Fibroblast of villous mesenchyme (primary cell): Measurements from ENCODE around the gene RPS6KB1. TPM values are rescaled to one million over a fixed set of nuclear protein-coding genes. Genes with fewer than 3 reads are reported as not detected.
"Not testable (repeated sequence)": the region's sequence is repeated elsewhere in the genome, so short reads cannot be mapped to it uniquely, and the experiment has no call there.

Experiments used
- DNase-seq: peaks from one replicate; pipeline ENCODE4 v3.0.0-alpha.2; 2010; ENCODE audit warnings: low read depth
- H3K4me3 ChIP-seq: 2 replicates; pipeline ENCODE4 v1.5.1; 2011; ENCODE audit warnings: low read depth, mild to moderate bottlenecking, low read length
- small RNA-seq: library from RNA; depleted of rRNA; stranded (forward); fragments of <200 nt; gene quantifications from one replicate; pipeline ENCODE3, GENCODE V24; 2012
- total RNA-seq: library from RNA; depleted of rRNA; stranded (reverse); fragments of >200 nt; gene quantifications from 2 replicates; pipeline ENCODE4 v1.2.3, GENCODE V29; 2012
- TF ChIP-seq, protein P1 (sequence below): IDR thresholded peaks from 2 replicates; pipeline ENCODE4 v1.5.1; 2012; ENCODE audit warnings: low read depth, mild to moderate bottlenecking, low read length; ENCODE audit not compliant: insufficient read depth

The RPS6KB1 gene
- total RNA-seq, 1 donor = 26.3 TPM

GRCh38 chr17:59962739-59963318 is 69.9 kb downstream of the RPS6KB1 start:
- TF ChIP-seq, protein P1, sequence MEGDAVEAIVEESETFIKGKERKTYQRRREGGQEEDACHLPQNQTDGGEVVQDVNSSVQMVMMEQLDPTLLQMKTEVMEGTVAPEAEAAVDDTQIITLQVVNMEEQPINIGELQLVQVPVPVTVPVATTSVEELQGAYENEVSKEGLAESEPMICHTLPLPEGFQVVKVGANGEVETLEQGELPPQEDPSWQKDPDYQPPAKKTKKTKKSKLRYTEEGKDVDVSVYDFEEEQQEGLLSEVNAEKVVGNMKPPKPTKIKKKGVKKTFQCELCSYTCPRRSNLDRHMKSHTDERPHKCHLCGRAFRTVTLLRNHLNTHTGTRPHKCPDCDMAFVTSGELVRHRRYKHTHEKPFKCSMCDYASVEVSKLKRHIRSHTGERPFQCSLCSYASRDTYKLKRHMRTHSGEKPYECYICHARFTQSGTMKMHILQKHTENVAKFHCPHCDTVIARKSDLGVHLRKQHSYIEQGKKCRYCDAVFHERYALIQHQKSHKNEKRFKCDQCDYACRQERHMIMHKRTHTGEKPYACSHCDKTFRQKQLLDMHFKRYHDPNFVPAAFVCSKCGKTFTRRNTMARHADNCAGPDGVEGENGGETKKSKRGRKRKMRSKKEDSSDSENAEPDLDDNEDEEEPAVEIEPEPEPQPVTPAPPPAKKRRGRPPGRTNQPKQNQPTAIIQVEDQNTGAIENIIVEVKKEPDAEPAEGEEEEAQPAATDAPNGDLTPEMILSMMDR = no peak
- DNase-seq = no peak
- no peak overlapping the region for H3K4me3 ChIP-seq

DNA sequence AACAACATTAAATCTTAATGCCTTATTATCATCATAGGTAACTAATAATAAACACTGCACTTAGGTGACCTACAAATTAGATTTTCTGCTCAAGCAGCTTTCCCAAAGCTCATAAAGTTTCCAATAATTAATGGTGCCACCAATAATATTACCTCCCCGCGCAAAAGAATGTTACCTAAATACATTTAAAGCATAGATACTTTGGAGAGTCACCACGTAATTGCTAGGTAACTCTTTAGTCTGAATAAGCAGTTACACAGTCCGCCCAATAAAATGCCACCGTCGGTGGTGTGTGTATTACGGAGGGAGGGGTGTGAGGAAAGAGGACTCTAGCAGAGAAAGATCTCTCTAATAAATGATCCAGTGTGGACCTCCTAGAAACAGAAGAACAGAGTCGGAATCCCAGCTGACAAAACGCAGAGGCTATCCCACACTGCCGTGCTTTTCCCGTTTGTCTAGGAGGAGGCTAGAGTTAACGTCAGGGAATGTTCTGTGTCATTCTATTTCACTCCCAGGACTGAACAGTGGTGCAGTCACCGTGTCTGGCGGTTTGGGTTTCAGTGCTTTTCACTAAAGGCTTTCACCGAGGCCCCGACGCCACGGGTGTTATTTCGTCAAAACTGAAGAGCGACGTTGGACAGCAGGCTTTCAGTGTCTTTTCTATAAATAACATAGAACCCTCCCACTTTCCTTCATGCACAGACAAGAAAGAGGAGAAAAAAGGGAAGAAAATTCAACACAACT is 71.0 kb downstream of the RPS6KB1 start:
- H3K4me3 ChIP-seq = peak overlapping the region; percentile 96
- TF ChIP-seq, protein P1 = no peak
- DNase-seq = peak; percentile 80

GRCh38 chr17:59964482-59965328 is 71.8 kb downstream of the RPS6KB1 start, which contains the start of gene RNFT1:
RNFT1 (minus strand) TSS chr17:59964740; CDS start chr17:59964663, 77 bp downstream.
- DNase-seq = peak; percentile 86
- peak within 1 kb of the TSS; percentile 96 for H3K4me3 ChIP-seq
- TF ChIP-seq, protein P1 = no peak

- H3K4me3 ChIP-seq, DNase-seq: not testable (repeated sequence)
Measured at GRCh38 chr17:59971771-59972170, 78.8 kb downstream of the RPS6KB1 start.

GRCh38 chr17:59972778-59973177 is 79.9 kb downstream of the RPS6KB1 start:
- TF ChIP-seq, protein P1 = no peak
- H3K4me3 ChIP-seq = no peak overlapping the region
- peak; percentile 10 for DNase-seq

DNA sequence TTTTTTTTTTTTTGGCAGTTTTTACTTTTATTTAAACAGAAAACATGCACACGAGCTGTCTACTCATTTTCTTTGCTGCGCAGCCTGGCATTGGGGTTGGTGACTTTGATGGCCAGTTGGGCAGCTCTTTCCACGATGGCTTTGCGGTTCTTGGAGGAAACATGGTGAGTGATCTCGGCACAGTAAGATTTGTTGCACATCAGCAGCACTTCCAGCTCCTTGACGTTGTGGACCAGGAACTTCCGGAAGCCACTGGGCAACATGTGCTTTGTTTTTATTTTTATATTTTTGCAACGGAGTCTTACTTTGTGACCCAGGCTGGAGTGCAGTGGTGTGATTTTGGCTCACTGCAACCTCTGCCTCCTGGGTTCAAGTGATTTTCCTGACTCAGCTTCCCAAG is 80.6 kb downstream of the RPS6KB1 start:
- not testable (repeated sequence) for H3K4me3 ChIP-seq, DNase-seq

DNA sequence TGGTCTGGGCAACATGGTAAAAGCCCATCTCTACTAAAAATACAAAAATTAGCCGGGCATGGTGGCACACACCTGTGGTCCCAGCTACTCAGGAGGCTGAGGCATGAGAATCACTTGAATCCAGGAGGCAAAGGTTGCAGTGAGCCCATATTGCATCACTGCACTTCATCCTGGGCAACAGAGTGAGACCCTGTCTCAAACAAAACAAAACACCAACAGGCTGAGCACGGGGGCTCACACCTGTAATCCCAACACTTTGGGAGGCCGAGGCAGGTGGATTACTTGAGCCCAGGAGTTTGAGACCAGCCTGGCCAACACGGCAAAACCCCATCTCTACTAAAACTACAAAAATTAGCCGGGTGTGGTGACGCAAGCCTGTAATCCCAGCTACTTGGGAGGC is 82.2 kb downstream of the RPS6KB1 start:
- not testable (repeated sequence) for DNase-seq, H3K4me3 ChIP-seq

GRCh38 chr17:59996608-59997007 is 103.7 kb downstream of the RPS6KB1 start:
- not testable (repeated sequence) for DNase-seq, H3K4me3 ChIP-seq

Small RNA genes within 50 kb of the gene (small RNA-seq; reads per million reads assigned to genes)
- gene RNU6-450P (not detected), gene RPS29P21 (not detected)

Other genes with a start within 250 kb of the RPS6KB1 start
- 16.4 TPM in 2 replicates for gene PTRH2, start 185.7 kb upstream of the RPS6KB1 start, total RNA-seq
- gene VMP1, start 185.5 kb upstream of the RPS6KB1 start, total RNA-seq = 436 and 608 TPM in 2 replicates
- gene TUBD1, start 178 bp upstream of the RPS6KB1 start, total RNA-seq = 4.2 and 6.5 TPM in 2 replicates
- 15.8 and 23.3 TPM in 2 replicates for gene RNFT1, start 71.6 kb downstream of the RPS6KB1 start, total RNA-seq
- gene HEATR6, start 185.8 kb downstream of the RPS6KB1 start, total RNA-seq = 26.7 and 27.6 TPM in 2 replicates